ENCODE data around the gene FYCO1. TPM values are rescaled to one million over a fixed set of nuclear protein-coding genes. Genes with fewer than 3 reads are reported as not detected.

Gene FYCO1
- total RNA-seq, 1 experiment from 2014 or later, result 10.9 TPM

GRCh38 chr3:45931496-45931895 is 64.1 kb downstream of the FYCO1 start:
- Mint-ChIP-seq H3K9me3 (ENCODE audit: unreplicated experiment) (no peaks in the 10 kb centered on the region), H3K4me3 (ENCODE audit: unreplicated experiment) (no peak overlapping the region), H3K36me3 (ENCODE audit: insufficient read depth, unreplicated experiment) (peaks cover 33% of the 10 kb centered on the region), H3K4me1 (ENCODE audit: low read depth, unreplicated experiment) (no peaks in the 10 kb centered on the region), H3K27me3 (ENCODE audit: insufficient read depth, unreplicated experiment) (no peaks in the 10 kb centered on the region), H3K27ac (ENCODE audit: unreplicated experiment) (no peak overlapping the region)
- no peak for TF ChIP-seq CTCF (IDR thresholded peaks at IDR 0.05; ENCODE audit: insufficient read depth in 1 of 2, low read depth in 1 of 2, low read length in 1 of 2, severe bottlenecking in 1 of 2, unreplicated experiment in 1 of 2)
- Histone ChIP-seq H3K9me3 (no peaks in the 10 kb centered on the region), H3K4me1 (no peaks in the 10 kb centered on the region), H3K36me3 (ENCODE audit: control insufficient read depth, insufficient read depth, low read length) (peaks cover 2% of the 10 kb centered on the region; the same call in 1 of the 2 replicates), H3K27me3 (replicated peaks; ENCODE audit: control insufficient read depth, insufficient read depth, low read length) (no peaks in the 10 kb centered on the region), H3K4me3 (ENCODE audit: low read depth, low read length) (no peak overlapping the region)
- BruUV-seq (replicated peaks), result no TSS peak
- DNase-seq, result no peak
- ChIA-PET POLR2A (no interaction called here), CTCF (no interaction called here)
- intact Hi-C loops (cut with micrococcal nuclease; ENCODE audit: unreplicated experiment), result no loop called here

GRCh38 chr3:45929042-45929679 is 66.5 kb downstream of the FYCO1 start:
- H3K36me3 ChIP-seq (ENCODE audit: control insufficient read depth, insufficient read depth, low read length), result 0 out of 2 replicates have a peak, but pooled peaks cover 1% of the 10 kb centered on the region
- H3K4me1 Mint-ChIP-seq (ENCODE audit: low read depth, unreplicated experiment), result no peaks in the 10 kb centered on the region
- H3K27ac Mint-ChIP-seq (ENCODE audit: unreplicated experiment), result no peak overlapping the region
- POLR2A ChIA-PET, result no interaction called here
- DNase-seq, result peak; percentile 38 to 68
- H3K4me3 Mint-ChIP-seq (ENCODE audit: unreplicated experiment), result no peak overlapping the region
- peaks cover 27% of the 10 kb centered on the region for H3K36me3 Mint-ChIP-seq (ENCODE audit: insufficient read depth, unreplicated experiment)
- peak; percentile 59 to 82 for TF ChIP-seq CTCF (IDR thresholded peaks at IDR 0.05; ENCODE audit: insufficient read depth in 1 of 2, low read depth in 1 of 2, low read length in 1 of 2, severe bottlenecking in 1 of 2, unreplicated experiment in 1 of 2)
- no peaks in the 10 kb centered on the region for H3K27me3 ChIP-seq (replicated peaks; ENCODE audit: control insufficient read depth, insufficient read depth, low read length)
- intact Hi-C loops (cut with micrococcal nuclease; ENCODE audit: unreplicated experiment), result loop anchor here (1.0 to 5.0 kb wide), 3 partner anchors 87 to 417 kb away; partner anchors contain the start of gene LZTFL1
- H3K9me3 ChIP-seq, result no peaks in the 10 kb centered on the region
- no peaks in the 10 kb centered on the region for H3K9me3 Mint-ChIP-seq (ENCODE audit: unreplicated experiment)
- BruUV-seq (replicated peaks), result no TSS peak
- no peaks in the 10 kb centered on the region for H3K4me1 ChIP-seq
- no peak overlapping the region for H3K4me3 ChIP-seq (ENCODE audit: low read depth, low read length)
- CTCF ChIA-PET, result interaction anchor here (0.5 to 1.4 kb wide), 7 partner anchors 10 to 1599 kb away, joined by 3 to 12 read pairs (median 4); partner anchors contain the start of gene CCR1
- H3K27me3 Mint-ChIP-seq (ENCODE audit: insufficient read depth, unreplicated experiment), result no peaks in the 10 kb centered on the region

GRCh38 chr3:45927881-45928280 is 67.7 kb downstream of the FYCO1 start:
- H3K36me3 ChIP-seq (ENCODE audit: control insufficient read depth, insufficient read depth, low read length), result no peaks in the 10 kb centered on the region
- no peaks in the 10 kb centered on the region for H3K4me1 Mint-ChIP-seq (ENCODE audit: low read depth, unreplicated experiment)
- H3K4me1 ChIP-seq, result no peaks in the 10 kb centered on the region
- no peak for TF ChIP-seq CTCF (IDR thresholded peaks at IDR 0.05; ENCODE audit: insufficient read depth in 1 of 2, low read depth in 1 of 2, low read length in 1 of 2, severe bottlenecking in 1 of 2, unreplicated experiment in 1 of 2)
- intact Hi-C loops (cut with micrococcal nuclease; ENCODE audit: unreplicated experiment), result loop anchor here (5.0 kb wide), 2 partner anchors 86 to 416 kb away; partner anchors contain the start of gene LZTFL1
- DNase-seq, result no peak
- peaks cover 19% of the 10 kb centered on the region for H3K36me3 Mint-ChIP-seq (ENCODE audit: insufficient read depth, unreplicated experiment)
- no peaks in the 10 kb centered on the region for H3K9me3 Mint-ChIP-seq (ENCODE audit: unreplicated experiment)
- CTCF ChIA-PET, result no interaction called here
- no TSS peak for BruUV-seq (replicated peaks)
- H3K27me3 Mint-ChIP-seq (ENCODE audit: insufficient read depth, unreplicated experiment), result no peaks in the 10 kb centered on the region
- POLR2A ChIA-PET, result no interaction called here
- H3K27me3 ChIP-seq (replicated peaks; ENCODE audit: control insufficient read depth, insufficient read depth, low read length), result no peaks in the 10 kb centered on the region
- no peaks in the 10 kb centered on the region for H3K9me3 ChIP-seq
- no peak overlapping the region for H3K4me3 ChIP-seq (ENCODE audit: low read depth, low read length)
- no peak overlapping the region for H3K4me3 Mint-ChIP-seq (ENCODE audit: unreplicated experiment)
- no peak overlapping the region for H3K27ac Mint-ChIP-seq (ENCODE audit: unreplicated experiment)
